ENCODE measurements around the gene ENTREP3.

ENTREP3 gene

GRCh38 chr1:155300553-155301329 is 45.5 kb upstream of the ENTREP3 start:
- DNase-seq (ENCODE audit: low read depth in 1 of 2, low spot score in 1 of 2): no peak
- no peaks in the 10 kb centered on the region for H3K27me3 ChIP-seq (ENCODE audit: insufficient read depth, poor library complexity, severe bottlenecking)
- no peak overlapping the region for H3K27ac ChIP-seq (replicated peaks)
- no peak overlapping the region for H3K4me3 ChIP-seq (replicated peaks; ENCODE audit: insufficient read depth, low read length)
- TF ChIP-seq SPI1 (IDR thresholded peaks at IDR 0.05; ENCODE audit: borderline replicate concordance, low read depth) (no peak), GABPA (IDR thresholded peaks at IDR 0.05; ENCODE audit: low read depth) (no peak), POLR2AphosphoS5 (IDR thresholded peaks at IDR 0.05; ENCODE audit: low read depth) (no peak), CTCF (IDR thresholded peaks at IDR 0.05; ENCODE audit: insufficient read depth, low read length) (no peak), REST (IDR thresholded peaks at IDR 0.05; ENCODE audit: insufficient replicate concordance, low read depth) (no peak)

GRCh38 chr1:155300024-155300423 is 44.7 kb upstream of the ENTREP3 start:
- no peak for DNase-seq (ENCODE audit: low read depth in 1 of 2, low spot score in 1 of 2)

More at GRCh38 chr1:155300024-155300423, 44.7 kb upstream of the ENTREP3 start:
- Histone ChIP-seq H3K4me3 (replicated peaks; ENCODE audit: insufficient read depth, low read length) (no peak overlapping the region), H3K27ac (replicated peaks) (no peak overlapping the region), H3K27me3 (ENCODE audit: insufficient read depth, poor library complexity, severe bottlenecking) (peaks cover under 1% of the 10 kb centered on the region)
- TF ChIP-seq CTCF (IDR thresholded peaks at IDR 0.05; ENCODE audit: insufficient read depth, low read length) (no peak), REST (IDR thresholded peaks at IDR 0.05; ENCODE audit: insufficient replicate concordance, low read depth) (no peak), POLR2AphosphoS5 (IDR thresholded peaks at IDR 0.05; ENCODE audit: low read depth) (no peak), SPI1 (IDR thresholded peaks at IDR 0.05; ENCODE audit: borderline replicate concordance, low read depth) (no peak), GABPA (IDR thresholded peaks at IDR 0.05; ENCODE audit: low read depth) (no peak)
